22Rv1 (cell line): Measurements from ENCODE around the gene MYO10.

Source experiments
- CTCF ChIP-seq: fragments of 450-650 bp; IDR thresholded peaks from 2 replicates; pipeline ENCODE4 v1.5.1; 2017; ENCODE audit warnings: mild to moderate bottlenecking
- ZFX ChIP-seq: fragments of 450-650 bp; IDR thresholded peaks from 2 replicates; pipeline ENCODE4 v1.6.1; 2017; ENCODE audit warnings: antibody characterized with exemption, borderline replicate concordance

GRCh38 chr5:16937503-16938161 is 1.5 kb upstream of the MYO10 start:
- TF ChIP-seq CTCF: no peak
- TF ChIP-seq ZFX: no peak
